Activated CD4-positive, alpha-beta T cell treated with anti-CD3 and anti-CD28 coated beads, Interleukin-2, Interleukin-6, amounts not matched to agents 100 ng/mL and 50 ng/mL, durations not matched to agents 16 hours and 8 hours (primary cell): ENCODE measurements around the gene SMOC1.

ENCODE experiments used
- DNase-seq: peaks from one replicate; pipeline ENCODE4 v3.0.0-alpha.2; 2020

SMOC1 gene

GRCh38 chr14:69945912-69946311, 66.7 kb downstream of the SMOC1 start:
- no peak for DNase-seq

DNA sequence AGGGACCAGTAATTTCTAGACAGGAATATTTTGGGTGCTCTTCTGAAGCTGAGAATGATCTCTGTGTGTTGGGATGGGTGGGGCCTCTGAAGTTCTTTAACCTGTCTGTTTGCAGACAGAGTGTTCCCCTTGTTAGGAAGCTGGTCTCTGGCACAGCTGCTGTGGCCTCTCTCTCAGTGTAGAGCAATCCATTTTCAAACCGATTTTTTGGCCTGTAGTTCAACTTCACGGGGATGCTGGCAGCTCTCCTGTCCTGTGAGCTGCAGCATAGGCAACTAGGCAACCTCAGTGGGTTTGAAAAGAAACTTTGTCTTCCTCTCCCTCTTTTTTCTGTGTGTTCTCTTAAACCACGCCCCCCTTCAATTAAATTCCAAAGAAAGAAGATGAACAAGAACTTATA, 69.1 kb downstream of the SMOC1 start:
- no peak for DNase-seq

DNA sequence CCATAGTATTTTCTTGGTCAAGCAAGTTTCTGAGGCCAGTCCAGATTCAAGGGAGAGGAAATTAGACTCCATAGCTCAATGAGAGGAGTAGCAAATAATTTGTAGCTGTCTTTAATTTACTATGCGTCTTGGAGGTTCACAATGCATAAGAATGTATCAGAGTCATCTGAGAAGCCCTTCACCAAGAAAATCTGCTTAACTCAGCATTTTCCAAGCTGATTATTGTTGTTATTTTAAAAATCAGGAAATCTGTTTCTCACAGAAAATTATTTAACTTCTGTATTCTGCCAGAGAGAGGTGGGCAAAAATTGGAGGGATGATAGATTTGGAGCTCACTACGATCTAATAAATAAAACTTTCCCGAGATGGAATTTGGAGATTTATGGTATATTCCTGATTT, 72.0 kb downstream of the SMOC1 start:
- DNase-seq, result no peak

DNA sequence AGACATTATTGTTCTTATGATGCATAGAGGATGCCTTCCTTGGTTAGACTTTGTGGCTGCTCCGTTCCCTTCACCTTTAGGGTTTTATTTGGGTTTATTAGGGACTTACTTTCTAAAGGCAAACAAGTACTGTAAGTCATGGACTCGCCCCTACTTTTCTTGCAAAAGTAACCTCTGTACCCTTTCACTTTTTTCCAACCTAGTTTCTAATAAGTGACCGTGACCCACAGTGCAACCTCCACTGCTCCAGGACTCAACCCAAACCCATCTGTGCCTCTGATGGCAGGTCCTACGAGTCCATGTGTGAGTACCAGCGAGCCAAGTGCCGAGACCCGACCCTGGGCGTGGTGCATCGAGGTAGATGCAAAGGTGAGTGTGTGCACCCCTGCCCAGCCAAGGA, 72.7 kb downstream of the SMOC1 start:
- DNase-seq, result no peak

DNA sequence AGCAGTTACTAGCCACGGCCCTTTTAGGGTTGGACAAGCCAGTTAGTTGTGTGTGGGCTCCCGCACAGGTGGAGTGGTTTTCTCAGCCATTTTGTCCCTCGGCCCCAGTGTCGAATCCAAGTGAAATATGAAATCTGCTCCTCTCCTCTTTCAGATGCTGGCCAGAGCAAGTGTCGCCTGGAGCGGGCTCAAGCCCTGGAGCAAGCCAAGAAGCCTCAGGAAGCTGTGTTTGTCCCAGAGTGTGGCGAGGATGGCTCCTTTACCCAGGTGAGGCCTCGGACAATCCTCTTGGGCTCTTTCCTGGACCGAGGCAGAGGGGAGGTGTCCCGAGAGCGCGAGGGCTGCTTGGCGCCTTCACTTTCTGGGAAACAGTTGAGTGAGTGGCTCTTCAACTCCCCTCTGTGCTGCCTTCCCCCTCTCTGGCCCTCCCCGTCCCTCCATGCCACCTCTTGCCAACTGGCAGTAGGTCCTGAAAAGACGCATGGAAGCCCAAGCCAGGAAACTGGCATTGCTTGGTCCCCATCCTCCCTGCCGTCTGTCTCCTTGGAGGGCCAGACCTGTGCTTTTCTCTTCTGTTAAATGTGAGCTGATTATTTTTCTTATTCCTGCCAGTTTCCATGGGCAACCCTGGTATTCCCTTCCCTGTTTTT, 74.2 kb downstream of the SMOC1 start:
- no peak for DNase-seq

DNA sequence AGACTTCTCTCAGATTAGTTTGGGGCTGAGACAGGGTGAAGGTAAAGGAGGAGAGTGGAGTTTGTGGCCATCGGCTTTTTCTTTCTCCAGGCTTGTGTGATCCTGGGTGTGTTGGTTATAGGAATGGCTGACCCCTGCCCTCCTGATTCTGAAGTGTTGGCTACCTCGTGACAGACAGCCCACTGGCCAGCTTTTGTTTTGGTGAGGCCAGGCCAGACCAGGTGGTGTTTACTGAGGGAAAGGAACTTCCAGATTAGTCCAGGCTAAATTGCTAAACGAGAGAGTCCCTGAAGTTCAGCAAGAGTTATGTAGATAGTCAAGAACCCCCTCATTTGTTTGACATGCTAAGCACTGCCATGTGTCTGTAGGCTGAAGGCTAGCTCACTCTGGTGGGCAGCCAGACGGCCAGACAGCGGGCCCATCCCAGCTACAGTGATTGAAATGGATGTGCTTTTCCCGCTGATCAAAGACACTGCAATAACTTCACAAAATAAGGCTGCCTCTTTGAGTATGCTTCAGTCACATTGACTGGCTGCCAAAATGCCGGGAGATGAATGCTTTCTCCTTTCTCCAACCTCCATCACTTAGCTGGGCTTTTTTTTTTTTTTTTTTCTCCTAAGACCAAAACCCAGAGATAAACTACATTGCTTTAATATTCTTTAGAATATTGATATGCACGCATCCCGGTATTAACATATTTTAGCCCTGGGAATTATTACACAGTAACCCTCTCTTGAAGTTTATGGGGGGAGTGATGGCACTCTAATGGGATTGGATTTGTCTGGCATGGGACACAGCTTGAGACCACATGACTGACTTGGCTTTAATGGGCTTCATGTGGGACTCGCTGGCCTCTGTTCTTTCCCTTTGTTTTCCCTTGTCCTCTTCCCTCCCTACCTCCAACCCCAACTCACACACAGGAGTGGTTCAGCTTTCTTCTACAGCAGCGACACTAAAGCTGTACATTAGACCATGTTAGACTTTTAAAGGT, 76.9 kb downstream of the SMOC1 start:
- no peak for DNase-seq

DNA sequence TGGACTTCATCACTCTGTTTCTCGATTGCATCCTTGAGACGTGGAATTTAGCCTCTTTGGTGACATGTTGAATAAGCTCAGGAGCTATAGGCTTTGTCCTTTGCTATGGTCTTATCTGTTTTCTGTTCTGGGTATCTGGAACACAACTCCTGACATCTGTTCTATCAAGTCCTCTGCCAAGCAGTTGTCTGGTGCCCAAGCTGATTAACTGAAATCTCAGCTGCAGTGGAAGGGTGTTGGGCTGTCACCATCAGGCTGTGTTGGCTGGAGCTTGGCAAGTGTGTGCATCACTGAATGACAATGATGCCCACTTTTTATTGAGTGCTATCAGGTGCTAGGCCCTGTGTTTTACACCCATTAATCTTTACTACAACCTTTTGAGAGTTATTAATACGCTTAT, 77.8 kb downstream of the SMOC1 start:
- no peak for DNase-seq

DNA sequence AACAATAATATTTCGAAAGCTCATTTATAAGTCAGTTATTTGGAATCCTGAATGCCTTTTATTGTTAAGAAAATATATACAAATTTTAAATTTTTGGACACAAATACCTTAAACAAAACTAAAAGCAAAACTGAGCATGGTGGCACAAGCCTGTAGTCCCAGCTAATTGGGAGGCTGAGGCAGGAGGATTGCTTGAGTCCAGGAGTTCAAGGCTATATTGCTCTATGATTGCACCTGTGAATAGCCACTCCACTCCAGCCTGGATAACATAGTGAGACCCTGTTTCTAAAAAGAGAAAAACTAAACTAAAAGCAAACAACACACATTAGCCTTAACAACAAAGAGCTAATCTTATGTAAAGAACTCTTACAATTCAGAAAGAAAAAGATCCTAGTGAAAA, 78.8 kb downstream of the SMOC1 start:
- no peak for DNase-seq

DNA sequence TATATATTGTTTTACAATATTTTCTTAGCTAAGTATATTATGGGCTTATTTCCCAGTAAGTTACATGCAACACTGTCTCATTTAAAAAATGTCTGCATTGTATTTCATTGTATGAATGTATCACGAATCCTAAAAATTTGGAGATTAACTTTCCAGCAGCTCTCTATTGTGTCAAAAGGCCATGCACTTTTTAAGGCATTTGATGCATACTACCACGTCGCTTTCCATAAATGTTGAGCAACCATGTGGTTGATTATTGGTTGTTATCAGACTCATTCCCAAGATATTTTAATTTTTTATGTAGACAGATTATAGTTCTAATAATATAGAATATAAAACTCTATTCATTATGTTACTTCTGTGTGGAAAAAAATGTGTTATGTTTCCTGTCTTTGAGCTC, 79.9 kb downstream of the SMOC1 start:
- DNase-seq, result no peak

- no peak for DNase-seq
These were observed 81.1 kb downstream of the SMOC1 start for GRCh38 chr14:69960296-69960695.

GRCh38 chr14:69963966-69964365, 84.8 kb downstream of the SMOC1 start:
- no peak for DNase-seq

- no peak for DNase-seq
These were observed 85.6 kb downstream of the SMOC1 start for GRCh38 chr14:69964841-69965240.

- no peak for DNase-seq
These were observed 88.9 kb downstream of the SMOC1 start for GRCh38 chr14:69968132-69968531.

DNA sequence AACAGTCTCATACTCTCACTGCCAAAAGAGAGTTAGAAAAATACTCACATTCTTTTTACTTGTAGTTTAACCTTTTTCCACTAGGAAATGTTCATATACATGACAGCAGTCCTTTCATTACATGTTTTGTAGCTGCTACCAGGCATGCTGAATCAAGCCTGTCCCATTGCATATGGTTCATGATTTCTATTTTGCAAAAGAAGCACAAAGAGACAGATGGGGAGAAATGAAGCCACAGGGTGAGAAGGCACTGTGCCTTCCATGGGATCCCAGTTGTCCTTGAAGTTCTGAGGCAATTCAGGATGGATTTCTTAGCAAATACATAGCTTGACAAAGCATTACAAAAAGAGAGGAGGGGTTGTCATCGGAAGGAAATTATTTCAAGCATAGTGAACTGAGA, 89.5 kb downstream of the SMOC1 start:
- no peak for DNase-seq

- DNase-seq, result no peak
These were observed 93.5 kb downstream of the SMOC1 start for GRCh38 chr14:69972755-69973154.

GRCh38 chr14:69973846-69974245, 94.6 kb downstream of the SMOC1 start:
- no peak for DNase-seq

- no peak for DNase-seq
These were observed 100.7 kb downstream of the SMOC1 start for GRCh38 chr14:69979882-69980281.

- no peak for DNase-seq
These were observed 101.5 kb downstream of the SMOC1 start for GRCh38 chr14:69980457-69981425.

- DNase-seq, result no peak
These were observed 103.1 kb downstream of the SMOC1 start for GRCh38 chr14:69982220-69982839.

DNA sequence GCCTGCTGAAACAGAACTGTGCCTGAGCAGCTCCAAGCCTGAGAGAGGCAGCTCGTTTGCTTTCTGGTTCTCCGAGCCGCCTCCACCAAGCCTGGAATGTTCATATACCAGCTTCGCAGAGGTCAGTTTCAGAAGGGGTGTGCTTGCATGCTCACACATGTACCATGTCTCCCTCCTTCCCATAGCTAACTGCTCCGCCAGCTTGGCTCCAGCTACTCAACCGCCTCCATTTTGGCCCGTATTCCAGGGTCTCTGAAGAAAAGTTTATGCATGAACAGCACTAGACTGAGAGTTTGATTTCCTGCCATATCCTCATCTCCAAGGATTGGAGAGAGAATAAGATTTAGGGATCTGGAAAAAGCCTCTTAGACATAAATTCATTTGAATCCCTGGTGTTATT, 103.7 kb downstream of the SMOC1 start:
- no peak for DNase-seq

- no peak for DNase-seq
These were observed 104.1 kb downstream of the SMOC1 start for GRCh38 chr14:69983317-69983716.

- no peak for DNase-seq
These were observed 106.2 kb downstream of the SMOC1 start for GRCh38 chr14:69985463-69985862.

GRCh38 chr14:69986336-69986735, 107.1 kb downstream of the SMOC1 start:
- no peak for DNase-seq
